Neural progenitor cell (in vitro differentiated cells): Measurements from ENCODE around the gene SSTR5.

Experiments used
- CTCF ChIP-seq: fragments of 200-600 bp; sonication (generic); IDR thresholded peaks from 2 replicates; pipeline ENCODE4 v1.5.1; 2017; ENCODE audit warnings: antibody characterized with exemption, mild to moderate bottlenecking
- EZH2 ChIP-seq: fragments of 200-600 bp; sonication (generic); IDR thresholded peaks from 2 replicates; pipeline ENCODE4 v1.6.1; 2017; ENCODE audit warnings: antibody characterized with exemption, mild to moderate bottlenecking, moderate library complexity

- TF ChIP-seq CTCF (no peak), EZH2 (no peak)
Observed at GRCh38 chr16:1101573-1102332, 29.2 kb downstream of the SSTR5 start.
